ENCODE results near the gene HCN3. TPM values are rescaled to one million over a fixed set of nuclear protein-coding genes. Genes with fewer than 3 reads are reported as not detected.
A peak's percentile ranks its signal among the peaks of the same experiment; 100 is the strongest.
"Not testable (repeated sequence)": the region's sequence is repeated elsewhere in the genome, so short reads cannot be mapped to it uniquely, and the experiment has no call there.

The HCN3 gene
- polyA plus RNA-seq, 1 donor from 2014 or later, result 53.2 TPM

GRCh38 chr1:155244368-155245162 lies 32.7 kb upstream of the HCN3 start (continued):
- TF ChIP-seq POLR2AphosphoS5 (IDR thresholded peaks at IDR 0.05), result peak; percentile 91

- peak overlapping the region; percentile 89 for H3K27ac ChIP-seq (ENCODE audit: low read length)
- peak overlapping the region; percentile 74 for H3K9ac ChIP-seq (ENCODE audit: low read length)
- TF ChIP-seq CTCF (IDR thresholded peaks at IDR 0.05; ENCODE audit: poor library complexity, severe bottlenecking), result no peak
- no peak for TF ChIP-seq MXI1 (conservative IDR thresholded peaks at IDR 0.05; ENCODE audit: poor library complexity, severe bottlenecking)
- TF ChIP-seq EZH2 (IDR thresholded peaks at IDR 0.05; ENCODE audit: borderline replicate concordance, insufficient read depth, low read length, poor library complexity, severe bottlenecking), result no peak
- no peak for TF ChIP-seq REST (IDR thresholded peaks at IDR 0.05; ENCODE audit: borderline replicate concordance)
- TF ChIP-seq POLR2AphosphoS5 (IDR thresholded peaks at IDR 0.05), result no peak
- TF ChIP-seq RAD21 (conservative IDR thresholded peaks at IDR 0.05), result no peak
- no peak for TF ChIP-seq TAF1 (IDR thresholded peaks at IDR 0.05; ENCODE audit: low read depth)
- TF ChIP-seq EP300 (conservative IDR thresholded peaks at IDR 0.05; ENCODE audit: poor library complexity, severe bottlenecking), result no peak
- TF ChIP-seq SMC3 (conservative IDR thresholded peaks at IDR 0.05; ENCODE audit: poor library complexity), result no peak
- H3K79me2 ChIP-seq (replicated peaks; ENCODE audit: insufficient read depth, low read length), result no peaks in the 10 kb centered on the region
- peak overlapping the region; percentile 74 for H3K4me2 ChIP-seq (ENCODE audit: low read length)
- peak overlapping the region; percentile 84 for H2AFZ ChIP-seq (ENCODE audit: low read depth, low read length)
- no peaks in the 10 kb centered on the region for H4K20me1 ChIP-seq (ENCODE audit: insufficient read depth)
- H3F3A ChIP-seq (ENCODE audit: insufficient read depth, low read length, poor library complexity, severe bottlenecking), result no peaks in the 10 kb centered on the region
- no peaks in the 10 kb centered on the region for H3K27me3 ChIP-seq (ENCODE audit: insufficient read depth, low read depth, low read length)
- peak overlapping the region; percentile 65 for H3K4me3 ChIP-seq (ENCODE audit: low read length)
- H3K9me2 ChIP-seq (ENCODE audit: insufficient read depth, low read length), result no peaks in the 10 kb centered on the region
- no peaks in the 10 kb centered on the region for H3K36me3 ChIP-seq (ENCODE audit: insufficient read depth, low read length)
- no peaks in the 10 kb centered on the region for H3K9me3 ChIP-seq (ENCODE audit: low read length)
Observed at GRCh38 chr1:155245163-155245524, 32.1 kb upstream of the HCN3 start.

GRCh38 chr1:155246796-155247195 lies 30.5 kb upstream of the HCN3 start:
- not testable (repeated sequence) for H3K36me3 ChIP-seq (ENCODE audit: insufficient read depth, low read length); H4K20me1 ChIP-seq (ENCODE audit: insufficient read depth); H3K27ac ChIP-seq (ENCODE audit: low read length); H3K9me3 ChIP-seq (ENCODE audit: low read length); H3K9me2 ChIP-seq (ENCODE audit: insufficient read depth, low read length); H3K79me2 ChIP-seq (replicated peaks; ENCODE audit: insufficient read depth, low read length); H3K27me3 ChIP-seq (ENCODE audit: insufficient read depth, low read depth, low read length); H3K4me2 ChIP-seq (ENCODE audit: low read length); H3F3A ChIP-seq (ENCODE audit: insufficient read depth, low read length, poor library complexity, severe bottlenecking); H3K4me3 ChIP-seq (ENCODE audit: low read length); H2AFZ ChIP-seq (ENCODE audit: low read depth, low read length); H3K9ac ChIP-seq (ENCODE audit: low read length)
